ENCODE measurements around the gene SLC27A4. TPM values are rescaled to one million over a fixed set of nuclear protein-coding genes. Genes with fewer than 3 reads are reported as not detected.
A peak's percentile ranks its signal among the peaks of the same experiment; 100 is the strongest.

Gene SLC27A4
- total and polyA plus RNA-seq, 2 donors (not counting 1 experiment from before 2014, with no cell fraction given): 10.0 to 12.9 TPM

DNA sequence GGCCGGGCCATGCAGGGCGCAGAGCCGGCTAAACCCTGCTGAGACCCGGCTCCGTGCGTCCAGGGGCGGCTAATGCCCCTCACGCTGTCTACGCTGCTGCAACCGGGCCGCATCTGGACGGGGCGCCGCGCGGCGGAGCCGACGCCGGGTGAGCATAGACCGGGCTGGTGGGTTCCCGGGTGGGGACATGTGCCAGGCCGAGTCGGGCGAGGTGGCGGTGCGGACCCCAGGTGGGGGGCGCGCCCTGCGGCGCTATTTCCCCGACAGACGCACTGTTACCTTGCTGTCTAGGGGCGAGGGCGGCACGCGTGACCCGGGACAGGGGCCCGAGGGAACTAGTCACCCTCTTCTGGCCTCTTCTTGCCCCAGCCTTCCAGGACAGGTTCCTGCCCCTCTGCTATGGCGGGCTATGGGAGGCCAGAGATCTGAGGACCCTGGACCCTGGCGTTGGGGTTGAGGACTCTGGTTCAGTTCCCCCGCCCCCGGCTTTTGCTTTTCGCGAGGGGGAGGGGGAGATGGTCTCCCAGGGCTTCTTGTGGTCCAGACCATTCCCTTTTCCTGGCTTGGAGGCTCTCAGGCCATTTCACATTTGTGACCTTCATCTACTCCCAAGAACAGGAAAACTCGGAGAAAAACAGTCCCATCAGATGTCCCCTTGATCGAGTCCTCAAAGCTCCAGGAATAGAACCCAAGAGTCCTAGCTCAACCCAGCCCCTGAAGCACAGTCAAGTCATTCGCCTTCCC lies 536 bp downstream of the SLC27A4 start:
- intact Hi-C loops (cut with micrococcal nuclease): loop anchor here (1.0 to 5.0 kb wide), 8 partner anchors 19 to 214 kb away; partner anchors contain the start of genes BBLN, CIZ1, COQ4 and ODF2
- TF ChIP-seq EZH2 (IDR thresholded peaks at IDR 0.05; ENCODE audit: borderline replicate concordance, insufficient read depth, low read depth, low read length, poor library complexity, severe bottlenecking): no peak
- TF ChIP-seq, protein P1, sequence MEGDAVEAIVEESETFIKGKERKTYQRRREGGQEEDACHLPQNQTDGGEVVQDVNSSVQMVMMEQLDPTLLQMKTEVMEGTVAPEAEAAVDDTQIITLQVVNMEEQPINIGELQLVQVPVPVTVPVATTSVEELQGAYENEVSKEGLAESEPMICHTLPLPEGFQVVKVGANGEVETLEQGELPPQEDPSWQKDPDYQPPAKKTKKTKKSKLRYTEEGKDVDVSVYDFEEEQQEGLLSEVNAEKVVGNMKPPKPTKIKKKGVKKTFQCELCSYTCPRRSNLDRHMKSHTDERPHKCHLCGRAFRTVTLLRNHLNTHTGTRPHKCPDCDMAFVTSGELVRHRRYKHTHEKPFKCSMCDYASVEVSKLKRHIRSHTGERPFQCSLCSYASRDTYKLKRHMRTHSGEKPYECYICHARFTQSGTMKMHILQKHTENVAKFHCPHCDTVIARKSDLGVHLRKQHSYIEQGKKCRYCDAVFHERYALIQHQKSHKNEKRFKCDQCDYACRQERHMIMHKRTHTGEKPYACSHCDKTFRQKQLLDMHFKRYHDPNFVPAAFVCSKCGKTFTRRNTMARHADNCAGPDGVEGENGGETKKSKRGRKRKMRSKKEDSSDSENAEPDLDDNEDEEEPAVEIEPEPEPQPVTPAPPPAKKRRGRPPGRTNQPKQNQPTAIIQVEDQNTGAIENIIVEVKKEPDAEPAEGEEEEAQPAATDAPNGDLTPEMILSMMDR (IDR thresholded peaks at IDR 0.05): no peak
- H3K27ac ChIP-seq (ENCODE audit: low read length in 2 of 2): peak overlapping the region in 1 of 2 donors; percentile 48
- CTCF ChIA-PET: interaction anchor here (0.5 to 1.8 kb wide), 14 partner anchors 10 to 172 kb away, joined by 3 to 13 read pairs (median 3); partner anchors contain the start of genes COQ4 and URM1
- Mint-ChIP-seq H3K27ac (peak overlapping the region; percentile 91), H3K4me1 (peaks cover 9% of the 10 kb centered on the region), H3K9me3 (ENCODE audit: insufficient read depth) (no peaks in the 10 kb centered on the region), H3K4me3 (peak overlapping the region; percentile 98), H3K27me3 (no peaks in the 10 kb centered on the region)
- peaks cover 11 to 15% of the 10 kb centered on the region in 2 donors for H3K4me1 ChIP-seq (ENCODE audit: control insufficient read depth in 2 of 2, insufficient read depth in 2 of 2, low read length in 2 of 2)
- under 1% methylated on average over 41 of the region's 48 CpGs for WGBS (ENCODE audit: insufficient coverage)
- H3K27me3 ChIP-seq (replicated peaks in 1 of 4; ENCODE audit: control extremely low read depth in 1 of 4, control insufficient read depth in 3 of 4, insufficient read depth in 4 of 4, low read length in 3 of 4): no peaks in the 10 kb centered on the region
- no peaks in the 10 kb centered on the region for H3K9me3 ChIP-seq (ENCODE audit: control extremely low read depth in 1 of 3, control insufficient read depth in 2 of 3, insufficient read depth in 1 of 3, low read length in 2 of 3)
- H2AFZ ChIP-seq (ENCODE audit: insufficient read depth, low read depth, low read length, poor library complexity, severe bottlenecking): peak overlapping the region; percentile 87
- DNase-seq: no peak
- POLR2A ChIA-PET: interaction anchor here (0.6 to 1.3 kb wide), 3 partner anchors 19 to 38 kb away, joined by 4 to 7 read pairs (median 6); partner anchors contain the start of genes TRUB2 and URM1
- H3K4me3 ChIP-seq (ENCODE audit: control extremely low read depth in 1 of 5, extremely low read depth in 1 of 5, insufficient read depth in 1 of 5, low read depth in 2 of 5, low read length in 4 of 5): peak overlapping the region; percentile 46 to 80 (median 70)
- H3K36me3 ChIP-seq (replicated peaks in 1 of 2; ENCODE audit: control extremely low read depth in 1 of 2, control insufficient read depth in 1 of 2, extremely low read depth in 1 of 2, insufficient read depth in 2 of 2, low read length in 1 of 2): peaks cover 0 to 18% of the 10 kb centered on the region in 2 experiments
- H3K9ac ChIP-seq (ENCODE audit: low read length): peak overlapping the region; percentile 77
- H4K20me1 ChIP-seq (ENCODE audit: control insufficient read depth, insufficient read depth, low read length, poor library complexity, severe bottlenecking): no peaks in the 10 kb centered on the region
- ATAC-seq (ENCODE audit: low read depth): peak; percentile 4
- peak overlapping the region; percentile 99 for H3K4me2 ChIP-seq (replicated peaks; ENCODE audit: low read depth, low read length, poor library complexity, severe bottlenecking)
- peaks cover 5% of the 10 kb centered on the region for H3K79me2 ChIP-seq (ENCODE audit: control insufficient read depth, insufficient read depth, low read length)
